Hepatocyte (in vitro differentiated cells): ENCODE data around the gene DBX1. TPM values are rescaled to one million over a fixed set of nuclear protein-coding genes. Genes with fewer than 3 reads are reported as not detected.
A peak's percentile ranks its signal among the peaks of the same experiment; 100 is the strongest.

Experiments used
- DNase-seq: peaks from one replicate; pipeline ENCODE4 v3.0.0-alpha.2; 2016; ENCODE audit warnings: low spot score
- H2AFZ ChIP-seq: fragments of 200-600 bp; sonication (generic); 2 replicates; pipeline ENCODE4 v1.6.0; 2016; ENCODE audit warnings: antibody characterized with exemption, mild to moderate bottlenecking
- H3K27ac ChIP-seq: fragments of 200-600 bp; sonication (generic); 2 replicates; pipeline ENCODE4 v1.5.1; 2016; ENCODE audit warnings: mild to moderate bottlenecking
- H3K27me3 ChIP-seq: fragments of 200-600 bp; sonication (generic); 2 replicates; pipeline ENCODE4 v1.6.1; 2016
- H3K36me3 ChIP-seq: fragments of 200-600 bp; sonication (generic); replicated peaks from 2 replicates; pipeline ENCODE4 v1.5.1; 2016; ENCODE audit warnings: low read depth; ENCODE audit not compliant: insufficient read depth
- H3K4me1 ChIP-seq: fragments of 200-600 bp; sonication (generic); 2 replicates; pipeline ENCODE4 v1.5.1; 2016; ENCODE audit warnings: mild to moderate bottlenecking, moderate library complexity; ENCODE audit not compliant: insufficient read depth
- H3K4me2 ChIP-seq: fragments of 200-600 bp; sonication (generic); 2 replicates; pipeline ENCODE4 v1.6.0; 2016
- H3K4me3 ChIP-seq: fragments of 200-600 bp; sonication (generic); 2 replicates; pipeline ENCODE4 v1.5.1; 2016; ENCODE audit warnings: mild to moderate bottlenecking
- H3K79me2 ChIP-seq: fragments of 200-600 bp; sonication (generic); 2 replicates; pipeline ENCODE4 v1.6.0; 2017; ENCODE audit warnings: mild to moderate bottlenecking
- H3K9me2 ChIP-seq: fragments of 200-600 bp; sonication (generic); replicated peaks from 2 replicates; pipeline ENCODE4 v1.6.0; 2017; ENCODE audit warnings: mild to moderate bottlenecking; ENCODE audit not compliant: insufficient read depth
- H3K9me3 ChIP-seq: fragments of 200-600 bp; sonication (generic); 2 replicates; pipeline ENCODE4 v1.5.1; 2016; ENCODE audit warnings: low read depth, mild to moderate bottlenecking
- H4K20me1 ChIP-seq: fragments of 200-600 bp; sonication (generic); 2 replicates; pipeline ENCODE4 v1.6.0; 2016; ENCODE audit warnings: mild to moderate bottlenecking; ENCODE audit not compliant: insufficient read depth, poor library complexity, severe bottlenecking
- CTCF ChIP-seq: fragments of 200-600 bp; sonication (generic); IDR thresholded peaks from 2 replicates; pipeline ENCODE4 v1.5.1; 2016; ENCODE audit warnings: antibody characterized with exemption, mild to moderate bottlenecking; ENCODE audit not compliant: poor library complexity
- EZH2 ChIP-seq: fragments of 200-600 bp; sonication (generic); IDR thresholded peaks from 2 replicates; pipeline ENCODE4 v1.6.1; 2016; ENCODE audit warnings: antibody characterized with exemption, mild to moderate bottlenecking, borderline replicate concordance
- EZH2phosphoT487 ChIP-seq: fragments of 200-600 bp; sonication (generic); IDR thresholded peaks from one replicate; pipeline ENCODE4 v1.6.1; 2018; ENCODE audit warnings: antibody characterized with exemption, mild to moderate bottlenecking, low read depth, moderate library complexity; ENCODE audit not compliant: unreplicated experiment, severe bottlenecking
- WGBS: methylation state at CpG from one replicate; pipeline ENCODE4 v1.1.6; 2016; ENCODE audit warnings: low lambda C conversion rate; ENCODE audit errors: missing lambda C conversion rate; 5-methylcytosine and 5-hydroxymethylcytosine counted together
- polyA plus RNA-seq: library from polyadenylated mRNA; unstranded; fragments of >200 nt; fragmentation: Nextera tagmentation; extraction: Ambion mirVana; gene quantifications from 2 replicates; pipeline ENCODE4 v1.2.1, GENCODE V29; 2016
- total RNA-seq: library from RNA; depleted of rRNA; stranded (reverse); fragments of >200 nt; gene quantifications from 2 replicates; pipeline ENCODE4 v1.2.3, GENCODE V29; 2014

Gene DBX1
- total and polyA plus RNA-seq, 2 experiments from 2014 or later: not detected

- no peak for TF ChIP-seq EZH2phosphoT487
- TF ChIP-seq EZH2: no peak
- no peak for TF ChIP-seq CTCF
- no peak overlapping the region for H2AFZ ChIP-seq
- no peak for DNase-seq
- no peak overlapping the region for H3K27ac ChIP-seq
- H3K4me1 ChIP-seq: peaks cover 5% of the 10 kb centered on the region
- H4K20me1 ChIP-seq: no peaks in the 10 kb centered on the region
- no peaks in the 10 kb centered on the region for H3K9me2 ChIP-seq
- H3K9me3 ChIP-seq: no peaks in the 10 kb centered on the region
- H3K27me3 ChIP-seq: no peaks in the 10 kb centered on the region
- 88% methylated on average over 5 of the region's 5 CpGs for WGBS
- H3K36me3 ChIP-seq: no peaks in the 10 kb centered on the region
- H3K79me2 ChIP-seq: no peaks in the 10 kb centered on the region
- H3K4me2 ChIP-seq: no peak overlapping the region
- no peak overlapping the region for H3K4me3 ChIP-seq
Measured at GRCh38 chr11:20134991-20135736, 25.1 kb downstream of the DBX1 start.

- Histone ChIP-seq H3K9me2 (no peaks in the 10 kb centered on the region), H2AFZ (no peak overlapping the region), H3K4me2 (peak overlapping the region; percentile 82), H3K27ac (no peak overlapping the region), H3K4me1 (peaks cover 12% of the 10 kb centered on the region), H3K9me3 (no peaks in the 10 kb centered on the region), H4K20me1 (no peaks in the 10 kb centered on the region), H3K27me3 (no peaks in the 10 kb centered on the region), H3K4me3 (no peak overlapping the region), H3K79me2 (no peaks in the 10 kb centered on the region), H3K36me3 (no peaks in the 10 kb centered on the region)
- no peak for DNase-seq
- 68% methylated on average over 8 of the region's 8 CpGs for WGBS
- no peak for TF ChIP-seq EZH2phosphoT487
- no peak for TF ChIP-seq CTCF
- TF ChIP-seq EZH2: no peak
Measured at GRCh38 chr11:20132667-20133039, 27.6 kb downstream of the DBX1 start.

GRCh38 chr11:20131788-20132666 is 28.2 kb downstream of the DBX1 start:
- Histone ChIP-seq H3K4me2 (peak overlapping the region; percentile 82), H3K4me1 (peaks cover 12% of the 10 kb centered on the region), H4K20me1 (no peaks in the 10 kb centered on the region), H3K9me3 (no peaks in the 10 kb centered on the region), H3K27me3 (no peaks in the 10 kb centered on the region), H3K79me2 (no peaks in the 10 kb centered on the region), H3K27ac (no peak overlapping the region), H3K36me3 (no peaks in the 10 kb centered on the region), H3K4me3 (peak overlapping the region; percentile 4), H2AFZ (peak overlapping the region; percentile 63), H3K9me2 (no peaks in the 10 kb centered on the region)
- TF ChIP-seq EZH2phosphoT487 (no peak), CTCF (peak; percentile 92)
- WGBS: 44% methylated on average over 51 of the region's 51 CpGs
- peak; percentile 76 for DNase-seq
